HG03039 (cell line): ENCODE results near the gene RNF115.

ENCODE experiments used
- ATAC-seq: cut with Tn5 transposase; IDR thresholded peaks from one replicate; pipeline ENCODE4 v1.9.1; 2021; ENCODE audit warnings: mild to moderate bottlenecking, moderate library complexity; ENCODE audit not compliant: unreplicated experiment

The RNF115 gene

DNA sequence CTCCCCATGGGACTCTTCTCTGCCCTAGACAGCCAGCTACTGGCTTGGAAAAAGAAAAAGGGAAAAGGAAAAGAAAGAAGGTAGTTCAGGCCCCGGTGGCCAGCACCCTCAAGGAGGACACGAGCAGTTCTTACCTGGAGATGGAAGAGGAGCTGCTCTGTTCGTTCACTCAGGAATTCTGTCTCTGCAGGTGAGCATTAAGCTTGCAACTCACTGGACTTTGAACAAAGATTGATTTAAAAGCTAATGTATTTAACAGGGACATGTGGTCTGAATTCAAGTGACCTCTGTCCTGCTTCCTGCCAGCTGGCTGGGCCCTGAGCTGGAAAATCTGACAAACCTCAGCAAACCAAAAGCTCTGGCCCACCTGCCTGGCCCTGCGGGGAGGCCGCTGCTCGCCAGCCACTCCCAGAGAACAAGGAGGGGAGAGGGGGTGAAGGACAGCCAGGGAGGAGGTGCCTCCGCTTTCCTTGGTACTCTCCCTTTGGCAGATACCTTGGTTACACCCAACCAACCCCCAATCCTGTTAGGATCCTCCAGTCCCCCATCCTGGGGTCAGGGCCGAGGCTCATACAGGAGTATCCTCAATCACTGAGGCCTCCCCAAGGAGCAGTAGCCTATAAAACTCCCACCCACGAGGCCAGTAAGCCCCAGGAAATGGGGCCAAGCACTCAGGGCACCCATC lies 116.6 kb downstream of the RNF115 start, which contains the start of gene PDZK1:
Gene PDZK1, minus strand, starts transcription at position 186 of the 685 bp plus-strand sequence. CDS start 19,347 bp downstream, outside the sequence.
- no peak for ATAC-seq

DNA sequence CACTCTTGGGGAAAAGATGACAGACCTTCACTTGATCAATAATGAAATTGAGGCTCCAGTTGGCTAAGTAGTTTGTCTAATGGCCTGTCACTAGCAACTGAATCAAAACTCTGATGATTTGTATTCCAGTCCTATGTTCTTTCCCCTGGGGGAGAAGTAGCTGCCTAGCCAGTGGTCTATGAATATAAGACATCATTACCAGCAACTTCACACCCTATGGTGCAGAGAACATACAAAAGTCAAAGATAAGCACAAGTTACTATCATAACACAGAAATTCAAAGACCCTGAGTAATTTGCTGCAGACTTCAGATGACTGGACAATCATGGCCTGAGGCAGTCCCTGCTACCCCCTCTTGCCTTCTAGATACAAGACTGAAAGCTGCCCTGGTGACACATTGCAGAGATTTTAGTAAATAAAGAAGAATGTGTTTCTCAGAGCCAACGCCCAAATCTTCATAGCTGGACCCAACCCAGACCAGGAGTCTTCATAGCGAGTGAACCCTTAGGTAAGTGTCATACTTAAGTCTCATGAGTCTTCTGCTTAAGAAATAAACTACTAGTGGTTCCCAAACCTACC lies 117.7 kb downstream of the RNF115 start:
- ATAC-seq: no peak

DNA sequence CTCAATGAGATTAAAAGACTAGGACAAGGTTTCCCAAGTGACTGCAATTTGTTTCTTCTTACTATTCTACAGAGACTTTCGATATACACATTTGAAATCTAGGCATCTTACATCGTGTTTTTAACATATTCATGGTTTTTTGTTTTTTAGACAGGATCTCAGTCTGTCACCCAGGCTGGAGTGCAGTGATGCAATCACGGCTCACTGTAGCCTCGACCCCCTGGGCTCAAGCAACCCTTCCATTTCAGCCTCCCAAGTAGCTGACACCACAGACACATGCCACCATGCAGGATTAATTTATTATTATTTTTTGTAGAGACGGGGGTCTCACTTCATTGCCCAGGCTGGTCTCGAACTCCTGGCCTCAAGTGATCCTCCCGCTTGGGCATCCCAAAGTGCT lies 118.3 kb downstream of the RNF115 start:
- ATAC-seq: no peak

DNA sequence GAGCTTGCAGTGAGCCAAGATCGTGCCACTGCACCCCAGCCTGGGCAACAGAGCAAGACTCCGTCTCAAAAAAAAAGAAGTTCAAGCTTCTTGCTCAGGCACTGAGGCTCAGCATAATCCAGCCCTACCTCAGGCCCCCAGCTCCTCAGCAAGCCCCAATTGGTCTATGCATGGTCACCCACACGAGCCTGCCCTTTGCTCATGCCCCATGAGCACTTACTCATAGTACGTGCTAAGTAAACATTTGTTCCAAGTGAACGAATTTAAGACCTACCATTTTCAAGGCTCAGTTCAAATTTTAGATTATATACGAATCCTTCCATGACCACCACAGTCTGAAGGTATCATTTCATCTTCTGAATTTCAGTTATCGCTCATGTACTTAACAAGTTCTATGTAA lies 121.1 kb downstream of the RNF115 start:
- ATAC-seq: no peak

DNA sequence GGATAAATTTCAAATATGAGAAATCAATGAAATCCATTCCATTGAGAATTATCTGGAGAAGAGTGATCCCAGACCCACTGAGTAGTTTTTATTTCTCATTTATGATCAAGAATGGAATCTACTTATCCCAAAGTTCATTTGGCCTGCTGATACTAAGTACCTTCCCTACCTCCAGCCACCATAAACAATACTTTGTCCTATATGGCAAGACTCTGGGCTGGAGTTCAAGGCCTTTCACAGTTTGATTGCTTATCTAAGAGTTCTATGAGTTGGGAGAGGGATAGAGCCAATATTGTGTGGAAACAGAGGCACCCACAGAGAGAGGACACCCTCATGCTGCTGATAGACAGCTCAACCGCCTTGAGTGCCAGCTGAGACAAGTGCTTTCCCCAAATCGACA lies 121.8 kb downstream of the RNF115 start:
- ATAC-seq: no peak

DNA sequence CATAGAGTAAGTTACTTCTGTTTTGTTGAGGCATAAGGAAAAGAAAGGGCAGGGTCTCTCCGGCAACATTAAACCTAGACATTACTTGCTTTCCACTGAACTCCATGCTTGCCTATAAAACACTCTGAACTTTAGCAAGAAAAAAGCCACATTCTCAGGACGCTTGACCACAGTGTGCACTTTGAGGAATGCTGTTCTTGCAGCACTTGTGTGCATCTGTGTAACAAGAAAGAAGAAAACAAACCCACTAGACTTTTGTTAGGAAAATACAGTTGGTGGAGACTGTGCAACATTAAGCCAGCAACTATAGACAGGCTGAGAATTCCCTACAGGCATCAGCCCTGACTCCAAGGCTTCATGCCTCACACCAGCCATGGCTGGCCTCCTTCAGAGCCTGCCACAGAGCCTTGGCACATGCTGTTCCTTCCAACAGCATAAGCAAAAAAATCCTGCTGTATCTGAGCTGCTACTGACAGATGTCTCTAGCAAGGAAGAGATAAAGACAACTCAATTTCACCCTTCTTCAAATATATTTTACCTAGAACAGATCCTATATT lies 122.5 kb downstream of the RNF115 start:
- ATAC-seq: no peak

DNA sequence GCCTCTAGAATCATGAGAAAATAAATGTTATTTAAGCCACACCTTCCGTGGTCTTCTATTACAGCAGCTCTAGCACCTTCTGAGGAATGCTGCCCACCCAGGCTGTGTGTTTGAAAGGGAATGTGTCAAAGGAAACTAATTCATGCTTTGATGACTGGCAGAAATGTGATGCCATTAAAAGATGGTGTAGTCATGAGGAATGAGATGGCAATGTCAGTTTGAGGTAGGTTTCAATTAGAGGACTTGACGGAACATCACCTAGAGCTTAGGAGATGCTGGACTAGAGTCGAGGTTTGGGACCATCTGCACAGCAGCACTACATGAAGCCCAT lies 127.3 kb downstream of the RNF115 start:
- ATAC-seq: no peak

DNA sequence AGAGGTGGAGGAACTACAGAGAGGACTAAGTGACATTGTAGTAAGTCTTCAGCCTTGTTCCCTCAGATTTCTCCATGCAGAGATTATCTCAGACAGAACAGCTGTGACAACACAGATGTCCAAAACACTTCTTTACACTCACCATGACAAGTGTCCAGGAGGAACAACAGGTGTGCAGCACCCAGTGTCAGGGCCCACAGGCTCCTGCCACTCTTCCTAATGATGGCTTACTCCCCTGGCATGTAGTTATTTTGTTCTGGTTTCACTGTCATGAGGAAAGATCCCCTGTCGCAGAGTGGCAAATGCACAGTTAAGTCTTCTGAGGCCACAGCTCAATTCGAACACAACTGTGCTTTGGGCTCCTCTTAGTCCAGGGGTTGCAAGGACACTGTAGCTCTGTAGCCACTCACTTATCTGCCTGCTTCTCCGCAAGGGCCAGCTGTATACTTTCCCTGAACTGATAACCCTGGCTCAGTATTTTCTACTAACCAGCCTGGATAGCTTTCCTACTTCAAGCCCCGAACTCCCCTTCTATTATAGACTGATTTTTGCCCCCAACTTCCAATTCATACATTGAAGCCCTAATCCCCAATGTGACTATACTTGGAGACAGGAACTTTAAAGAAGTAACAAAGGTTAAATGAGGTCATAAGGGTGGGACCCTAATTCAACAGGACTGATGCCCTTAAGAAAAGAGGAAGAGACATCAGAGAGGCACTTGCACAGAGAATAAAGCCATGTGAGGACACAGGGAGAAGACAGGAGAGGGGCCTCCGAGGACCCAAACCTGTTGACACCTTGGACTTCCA lies 127.9 kb downstream of the RNF115 start:
- no peak for ATAC-seq

DNA sequence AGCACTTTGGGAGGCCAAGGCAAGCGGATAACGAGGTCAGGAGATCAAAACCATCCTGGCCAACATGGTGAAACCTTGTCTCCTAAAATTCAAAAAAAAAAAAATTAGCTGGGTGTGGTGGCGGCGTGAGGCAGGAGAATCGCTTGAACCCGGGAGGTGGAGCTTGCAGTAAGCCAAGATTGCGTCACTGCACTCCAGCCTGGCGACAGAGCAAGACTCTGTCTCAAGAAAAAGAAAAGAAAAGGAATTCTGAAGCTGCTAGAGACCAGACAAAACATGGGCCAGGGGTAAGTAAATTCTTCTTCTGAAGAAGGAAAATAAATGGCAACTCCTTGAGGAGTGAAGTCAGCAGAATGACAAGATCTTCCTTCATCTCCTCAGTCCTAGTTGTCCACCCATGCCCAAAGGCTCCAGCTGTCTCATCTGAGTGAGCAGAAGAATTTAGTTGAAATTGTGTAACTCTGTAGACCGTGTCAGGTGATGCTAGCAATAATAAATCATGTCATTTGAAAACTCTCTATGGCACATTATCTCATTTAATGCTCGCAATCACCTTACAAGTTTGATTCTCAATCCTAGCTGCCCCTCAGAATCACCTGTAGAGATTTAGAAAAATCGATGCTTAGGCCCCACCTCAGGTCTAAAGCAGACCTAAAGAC lies 131.0 kb downstream of the RNF115 start:
- no peak for ATAC-seq

DNA sequence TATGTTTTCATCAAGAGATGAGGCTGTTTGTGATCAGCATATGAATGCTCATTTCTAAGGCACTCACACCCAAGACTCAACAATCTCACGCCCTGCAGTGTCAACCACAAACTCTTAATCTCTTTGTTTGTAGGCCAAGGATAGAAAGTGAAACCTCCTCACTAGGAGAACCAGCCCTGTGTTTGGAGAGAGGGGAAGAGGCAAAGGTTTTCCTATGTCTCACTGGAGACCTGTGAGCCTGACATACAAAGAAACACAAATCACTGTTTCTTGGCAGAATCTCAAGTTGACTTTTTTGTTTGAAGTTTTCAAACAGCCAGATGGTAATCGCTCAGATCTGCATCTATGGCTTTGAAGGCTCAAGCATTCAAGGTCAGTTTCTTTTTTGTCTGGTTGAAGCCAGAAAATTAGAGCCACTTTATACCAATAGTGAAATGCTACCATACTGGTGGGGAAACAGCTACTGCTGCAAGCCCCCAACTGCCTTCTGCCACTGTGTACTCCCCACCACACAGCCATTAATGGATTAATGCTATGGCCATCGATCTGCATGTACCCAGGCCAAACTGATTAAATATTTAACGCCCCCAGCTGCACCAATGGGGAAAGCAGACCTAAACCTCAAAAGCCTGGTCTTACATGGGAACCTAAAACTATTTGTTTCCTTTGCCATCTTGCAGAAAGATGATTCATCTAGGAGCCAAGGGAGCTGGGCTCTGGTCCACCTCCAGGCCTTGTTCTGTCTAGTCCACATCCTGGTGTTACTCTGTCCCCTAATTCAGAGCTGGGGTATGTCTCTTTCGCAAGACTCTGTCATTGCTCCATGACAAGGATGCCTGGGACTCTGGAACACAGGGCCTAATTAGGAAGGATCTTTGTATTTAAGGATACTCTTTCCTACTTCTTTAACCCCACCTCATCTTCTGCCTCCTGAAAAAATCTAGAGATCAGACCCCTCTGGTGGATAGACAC lies 133.0 kb downstream of the RNF115 start:
- ATAC-seq: no peak

DNA sequence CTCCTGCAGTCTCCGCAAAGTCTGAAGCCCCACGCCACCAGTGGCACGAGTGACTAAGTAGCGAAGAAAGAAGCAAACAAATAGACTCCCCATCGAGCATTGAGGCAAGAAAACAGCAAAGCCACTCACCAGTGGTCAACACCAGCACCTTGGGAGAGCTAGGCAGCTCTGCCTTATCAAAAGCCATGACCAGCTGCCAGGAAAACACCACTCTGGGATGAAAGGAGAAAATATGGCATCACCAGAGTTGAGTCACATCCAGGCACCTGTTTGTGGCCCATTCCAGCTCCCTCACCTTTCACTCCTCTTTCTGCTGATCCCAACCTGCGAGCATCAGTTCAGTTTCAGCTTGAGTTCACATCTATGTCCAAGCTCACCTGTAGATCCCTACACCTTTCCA lies 134.0 kb downstream of the RNF115 start:
- ATAC-seq: no peak

DNA sequence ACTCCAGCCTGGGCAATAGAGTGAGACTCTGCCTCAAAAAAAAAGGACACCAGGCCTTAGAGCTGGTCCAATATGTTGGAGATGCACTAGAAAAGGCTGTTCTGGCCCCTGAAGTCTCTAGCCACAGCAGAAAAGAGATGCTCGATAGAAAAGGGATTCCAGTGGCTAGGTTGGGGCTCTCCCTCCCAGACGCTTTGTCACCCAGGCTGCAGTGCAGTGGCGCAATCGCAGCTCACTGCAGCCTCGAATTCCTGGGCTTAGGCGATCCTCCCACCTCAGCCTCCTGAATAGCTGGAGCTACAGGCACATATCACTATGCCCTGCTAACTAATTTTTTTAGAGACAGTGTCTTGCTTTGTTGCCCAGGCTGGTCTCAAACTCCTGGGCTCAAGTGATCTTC lies 135.0 kb downstream of the RNF115 start:
- no peak for ATAC-seq
